Peyer's patch (tissue), 4 donors: ENCODE measurements around the gene CLEC4G.

Source experiments
- POLR2A ChIP-seq, 2 donors: fragments of 450-650 bp; IDR thresholded peaks; one replicate each; pipeline ENCODE4 v1.5.1; 2017; ENCODE audit warnings: antibody characterized with exemption in 2 of 2, mild to moderate bottlenecking in 2 of 2, moderate library complexity in 2 of 2
- TF ChIP-seq, protein P1 (sequence below), 6 experiments: fragments of 450-650 bp in 4 of 6; fragments of 200-600 bp in 2 of 6; sonication (generic) in 1 of 6; IDR thresholded peaks; one replicate each; pipeline ENCODE4 v1.5.1; 2017 to 2019; ENCODE audit warnings: antibody characterized with exemption in 6 of 6, mild to moderate bottlenecking in 3 of 6, moderate library complexity in 1 of 6

GRCh38 chr19:7738023-7738422 is 6.1 kb upstream of the CLEC4G start:
- TF ChIP-seq, protein P1, sequence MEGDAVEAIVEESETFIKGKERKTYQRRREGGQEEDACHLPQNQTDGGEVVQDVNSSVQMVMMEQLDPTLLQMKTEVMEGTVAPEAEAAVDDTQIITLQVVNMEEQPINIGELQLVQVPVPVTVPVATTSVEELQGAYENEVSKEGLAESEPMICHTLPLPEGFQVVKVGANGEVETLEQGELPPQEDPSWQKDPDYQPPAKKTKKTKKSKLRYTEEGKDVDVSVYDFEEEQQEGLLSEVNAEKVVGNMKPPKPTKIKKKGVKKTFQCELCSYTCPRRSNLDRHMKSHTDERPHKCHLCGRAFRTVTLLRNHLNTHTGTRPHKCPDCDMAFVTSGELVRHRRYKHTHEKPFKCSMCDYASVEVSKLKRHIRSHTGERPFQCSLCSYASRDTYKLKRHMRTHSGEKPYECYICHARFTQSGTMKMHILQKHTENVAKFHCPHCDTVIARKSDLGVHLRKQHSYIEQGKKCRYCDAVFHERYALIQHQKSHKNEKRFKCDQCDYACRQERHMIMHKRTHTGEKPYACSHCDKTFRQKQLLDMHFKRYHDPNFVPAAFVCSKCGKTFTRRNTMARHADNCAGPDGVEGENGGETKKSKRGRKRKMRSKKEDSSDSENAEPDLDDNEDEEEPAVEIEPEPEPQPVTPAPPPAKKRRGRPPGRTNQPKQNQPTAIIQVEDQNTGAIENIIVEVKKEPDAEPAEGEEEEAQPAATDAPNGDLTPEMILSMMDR (IDR thresholded peaks at IDR 0.05) = no peak
- TF ChIP-seq POLR2A (IDR thresholded peaks at IDR 0.05) = no peak
